OCI-M2 (cell line): Measurements from ENCODE around the gene CMAS.
"Not testable (repeated sequence)": the region's sequence is repeated elsewhere in the genome, so short reads cannot be mapped to it uniquely, and the experiment has no call there.

Experiments used
- DNase-seq: peaks from one replicate; lab custom pipeline; 2025; ENCODE audit not compliant: unreplicated experiment; lab: John Stamatoyannopoulos, UW

CMAS gene

DNA sequence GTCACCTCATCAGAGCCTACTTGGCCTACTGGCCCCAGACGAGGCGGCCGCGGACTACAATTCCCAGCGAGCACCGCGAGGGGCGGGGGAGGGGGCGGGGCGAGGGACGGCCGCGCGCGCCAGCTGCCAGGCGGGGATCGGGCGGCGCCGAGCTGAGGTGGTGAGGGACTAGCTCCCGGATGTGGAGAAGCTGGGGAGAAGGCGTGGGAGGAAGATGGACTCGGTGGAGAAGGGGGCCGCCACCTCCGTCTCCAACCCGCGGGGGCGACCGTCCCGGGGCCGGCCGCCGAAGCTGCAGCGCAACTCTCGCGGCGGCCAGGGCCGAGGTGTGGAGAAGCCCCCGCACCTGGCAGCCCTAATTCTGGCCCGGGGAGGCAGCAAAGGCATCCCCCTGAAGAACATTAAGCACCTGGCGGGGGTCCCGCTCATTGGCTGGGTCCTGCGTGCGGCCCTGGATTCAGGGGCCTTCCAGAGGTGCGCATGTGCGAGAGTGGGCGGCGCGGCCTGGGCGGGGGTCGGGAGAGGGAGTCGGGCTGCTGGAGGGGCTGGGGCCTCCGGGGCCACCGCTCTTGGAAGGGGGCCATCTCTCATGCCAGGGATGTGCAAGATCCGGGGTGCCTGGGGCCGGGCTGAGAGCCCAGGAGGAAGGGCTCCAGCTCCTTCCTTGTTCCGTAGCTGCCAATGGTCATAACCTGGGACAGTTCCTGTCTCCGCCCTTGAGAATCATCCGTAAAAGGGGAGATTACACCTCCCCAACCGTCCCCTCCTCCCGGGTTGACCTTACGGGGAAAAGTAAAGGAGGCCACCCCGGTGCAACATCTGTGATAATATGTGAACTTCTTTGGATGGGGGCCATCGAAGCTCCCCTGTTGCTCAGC is at the start of gene CMAS:
Gene CMAS, plus strand, starts transcription at position 129 of the 878 bp plus-strand sequence. Its CDS starts 86 bp downstream, at position 215.
- no peak for DNase-seq

DNA sequence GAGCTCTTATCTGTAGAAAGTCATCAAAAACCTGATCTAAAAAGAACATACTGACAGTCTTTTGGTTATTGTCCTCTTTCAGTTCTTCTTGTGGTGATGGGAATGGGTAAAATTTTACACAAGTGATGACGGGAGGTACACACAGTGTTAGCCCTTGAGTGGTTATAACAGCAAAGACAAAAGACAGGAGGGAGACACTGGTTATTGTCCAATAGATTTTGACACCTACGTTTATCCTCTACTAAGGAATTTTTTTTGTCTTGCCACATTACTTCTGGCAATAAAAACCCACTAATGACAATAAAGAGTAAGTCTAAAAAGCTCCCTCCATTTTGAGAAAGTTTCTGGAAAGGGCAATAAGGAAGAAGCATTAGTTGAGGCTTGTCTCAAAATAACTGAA is 47.7 kb upstream of the CMAS start:
- no peak for DNase-seq

DNA sequence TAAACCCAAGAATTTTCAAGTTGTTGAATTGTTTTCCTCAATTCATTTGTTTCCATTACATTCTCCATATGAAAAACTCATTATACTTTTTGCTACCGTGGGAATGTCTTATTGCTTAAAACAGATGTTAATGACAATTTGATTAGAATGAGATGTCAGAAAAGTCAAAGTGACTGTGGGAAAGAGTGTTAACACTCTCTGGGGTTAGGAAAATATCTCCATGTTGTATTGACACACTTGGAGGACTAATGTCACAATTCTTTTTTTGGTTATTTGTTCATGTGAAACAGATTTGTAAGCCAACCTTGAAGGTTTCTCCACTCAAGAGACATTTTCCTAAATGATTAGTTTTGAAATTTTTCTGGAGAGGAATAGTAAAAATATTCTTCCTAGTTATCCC is 47.2 kb upstream of the CMAS start:
- no peak for DNase-seq

DNA sequence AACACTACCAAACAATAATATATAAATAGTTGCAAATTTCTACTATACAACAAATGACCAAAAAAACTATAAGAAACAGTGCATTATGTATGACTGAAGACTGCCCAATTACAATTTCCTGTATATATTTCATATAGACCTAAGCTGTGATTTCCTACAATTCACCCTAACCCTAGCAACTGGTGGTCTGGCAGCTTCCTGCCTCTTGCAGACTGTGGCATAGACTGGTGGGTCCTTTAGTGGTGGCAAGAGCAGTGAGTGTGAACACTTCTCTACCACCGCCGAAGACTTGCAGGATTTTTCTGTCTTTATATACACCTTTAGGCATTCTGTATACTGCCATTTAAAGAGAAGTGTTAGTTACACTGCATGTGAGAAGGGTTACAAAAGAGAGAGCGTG is 43.6 kb upstream of the CMAS start:
- no peak for DNase-seq

DNA sequence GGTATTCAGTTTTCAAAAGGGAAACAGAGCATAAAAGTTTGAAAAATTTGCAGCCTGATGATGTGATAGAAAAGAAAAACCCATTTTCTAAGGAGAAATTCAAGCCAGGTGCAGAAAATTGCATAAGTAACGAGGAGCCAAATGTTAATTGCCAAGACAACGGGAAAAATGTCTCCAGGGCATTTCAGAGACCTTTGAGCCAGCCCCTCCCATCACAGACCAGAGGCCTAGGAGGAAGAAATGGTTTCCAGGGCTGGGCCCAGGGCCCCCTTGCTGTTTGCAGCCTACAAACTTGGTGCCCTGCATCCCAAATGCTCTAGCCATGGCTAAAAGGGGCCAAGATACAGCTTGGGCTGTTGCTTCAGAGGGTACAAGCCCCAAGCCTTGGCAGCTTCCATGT is 38.2 kb upstream of the CMAS start:
- DNase-seq: not testable (repeated sequence)

DNA sequence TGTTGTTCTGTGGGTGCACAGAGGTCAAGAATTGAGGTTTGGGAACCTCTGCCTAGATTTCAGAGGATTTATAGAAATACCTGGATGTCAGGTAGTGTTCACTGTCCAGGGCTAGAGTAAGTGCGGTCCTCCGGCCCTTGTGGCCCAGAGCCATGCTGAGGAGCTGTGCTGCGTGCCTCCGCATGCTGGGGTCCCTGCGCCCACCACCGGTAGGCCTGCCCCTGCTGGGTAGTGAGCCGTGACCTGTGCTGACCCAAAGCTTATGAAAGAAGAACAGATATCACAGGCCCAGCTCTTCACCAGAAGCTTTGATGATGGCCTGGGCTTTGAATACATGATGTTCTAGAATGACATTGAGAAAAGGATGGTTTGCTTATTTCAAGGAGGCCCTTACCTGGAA is 37.8 kb upstream of the CMAS start:
- DNase-seq: no peak

DNA sequence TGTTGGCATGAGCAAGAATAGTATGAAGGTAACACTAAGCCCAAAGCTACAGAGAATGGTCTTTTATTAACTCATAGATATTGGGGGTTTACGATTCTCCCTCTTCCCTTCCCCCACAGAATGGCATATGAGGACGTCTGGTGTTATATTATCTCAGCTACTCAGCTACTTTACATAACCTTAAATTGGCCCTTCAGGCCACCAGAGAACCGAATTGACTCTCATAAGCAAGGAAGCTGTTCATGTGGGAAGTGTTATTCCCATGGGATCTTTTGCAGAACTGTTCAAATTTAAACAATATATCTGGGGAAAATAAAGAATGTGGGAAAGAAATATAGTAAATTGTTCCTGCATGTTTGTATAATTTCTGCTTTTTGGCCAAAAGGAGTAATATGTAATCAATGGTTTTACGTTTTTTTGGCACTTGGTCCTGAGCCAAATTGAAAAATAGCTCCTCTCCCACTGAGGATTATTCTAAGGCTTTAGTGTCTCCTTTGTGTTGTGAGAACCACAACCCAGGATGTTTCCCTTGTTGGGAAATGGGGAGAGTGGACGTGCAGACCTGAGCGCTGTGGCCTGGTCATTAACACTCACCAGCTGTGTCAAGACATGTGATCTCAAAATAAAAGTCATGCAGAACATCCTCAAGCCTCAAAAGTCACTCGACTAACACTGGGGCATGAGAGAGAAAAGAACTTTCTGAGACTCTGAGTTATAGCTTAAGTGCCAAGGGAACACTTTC is 31.8 kb upstream of the CMAS start:
- DNase-seq: no peak

DNA sequence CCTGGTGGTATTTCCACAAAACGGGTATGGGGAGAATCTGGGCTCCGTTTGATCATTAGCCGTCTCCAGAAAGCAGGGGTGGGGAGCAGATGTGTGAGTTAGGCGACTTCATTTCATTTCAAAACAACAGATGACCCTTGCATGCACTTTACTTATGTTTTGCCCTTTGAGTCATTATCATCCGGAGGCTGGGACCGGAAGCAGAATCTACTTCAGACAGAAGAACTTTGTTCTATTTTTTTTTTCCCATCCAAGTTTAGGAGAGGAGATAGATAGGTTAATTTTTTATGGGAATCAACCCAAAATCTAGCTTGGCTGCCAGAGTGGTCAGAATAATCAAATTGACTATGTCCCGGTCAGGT is 31.3 kb upstream of the CMAS start:
- DNase-seq: no peak

DNA sequence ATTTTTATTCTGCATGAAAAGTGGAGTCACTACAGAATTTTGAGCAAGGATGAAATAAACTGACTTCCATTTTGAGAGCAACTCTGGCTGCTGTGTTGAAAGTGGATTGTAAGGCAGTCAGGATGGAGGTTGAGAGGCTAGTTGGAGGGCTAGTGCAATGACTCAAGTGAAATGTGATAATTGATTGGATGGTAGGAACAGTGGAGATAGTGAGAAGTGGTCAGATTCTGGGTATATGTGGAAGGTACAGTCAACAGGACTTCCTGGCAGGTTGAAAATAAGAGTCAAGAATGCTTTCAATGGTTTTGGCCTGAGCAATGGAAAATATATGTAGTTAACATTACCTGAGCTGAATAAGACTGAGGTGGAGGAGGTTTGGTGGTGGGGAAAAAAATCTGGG is 29.0 kb upstream of the CMAS start:
- no peak for DNase-seq

DNA sequence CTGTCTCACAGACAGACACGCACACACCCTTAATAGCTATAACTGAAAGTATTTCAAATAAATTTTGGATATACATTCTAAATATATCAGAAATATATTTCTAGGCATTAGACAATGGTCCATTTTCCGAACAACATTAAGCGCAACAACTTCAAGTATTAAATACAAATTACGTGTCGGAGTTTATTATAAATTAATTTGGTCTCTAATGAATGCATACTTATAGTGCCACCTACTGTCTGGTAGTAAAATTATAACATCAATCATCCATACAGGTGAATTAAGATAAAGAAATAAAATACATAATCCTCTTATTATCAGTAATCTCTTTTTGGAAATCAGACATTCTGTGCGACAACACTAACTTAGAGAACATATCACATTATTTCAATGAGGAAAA is 27.2 kb upstream of the CMAS start:
- no peak for DNase-seq

DNA sequence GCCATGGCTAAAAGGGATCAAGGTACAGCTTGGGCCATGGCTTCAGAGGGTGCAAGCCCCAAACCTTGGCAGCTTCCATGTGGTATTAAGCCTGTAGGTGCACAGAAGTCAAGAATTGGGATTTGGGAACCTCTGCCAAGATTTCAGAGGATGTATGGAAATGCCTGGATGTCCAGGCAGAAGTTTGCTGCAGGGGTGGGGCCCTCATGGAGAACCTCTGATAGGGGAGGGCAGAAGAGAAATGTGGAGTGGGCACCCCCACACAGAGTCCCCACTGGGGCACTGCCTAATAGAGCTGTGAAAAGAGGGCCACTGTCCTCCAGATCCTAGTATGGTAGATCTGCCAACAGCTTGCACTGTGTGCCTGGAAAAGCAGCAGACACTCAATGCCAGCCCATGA is 22.5 kb upstream of the CMAS start:
- not testable (repeated sequence) for DNase-seq

DNA sequence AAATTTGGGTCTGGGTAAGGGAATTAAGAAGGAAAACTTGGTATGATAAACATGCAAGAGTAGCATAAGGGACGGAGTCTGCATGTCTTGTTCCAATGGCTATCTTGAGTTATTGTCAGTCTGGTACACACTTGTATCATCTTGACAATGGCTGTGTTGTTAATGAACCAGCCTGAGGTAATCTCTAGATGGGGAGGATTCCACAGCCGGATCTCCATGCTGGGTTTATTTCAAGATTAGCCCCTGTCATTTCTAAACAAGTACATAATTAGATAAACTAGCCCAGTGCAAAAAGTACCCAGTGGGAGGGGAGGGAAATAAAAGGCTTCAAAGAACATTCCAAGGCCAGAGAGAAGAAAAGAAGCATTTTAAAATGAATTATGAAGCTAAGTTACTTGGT is 16.5 kb upstream of the CMAS start:
- no peak for DNase-seq

DNA sequence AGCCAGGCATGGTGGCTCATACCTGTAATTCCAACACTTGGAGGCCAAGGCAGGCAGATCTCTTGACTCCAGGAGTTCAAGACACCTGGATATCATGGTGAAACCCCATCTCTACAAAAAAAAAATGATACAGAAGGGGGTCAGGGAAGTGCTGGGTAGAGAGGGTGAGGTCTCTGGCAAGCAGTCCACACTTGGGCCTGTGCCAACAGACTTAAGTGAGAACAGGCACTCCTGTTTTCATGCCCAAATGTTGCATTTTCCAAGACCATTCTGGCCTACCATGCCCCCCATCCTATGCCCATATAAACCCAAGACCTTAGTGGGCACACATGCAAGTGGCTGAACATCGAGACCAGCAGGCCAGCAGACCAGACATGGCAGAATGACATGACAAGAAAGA is 16.0 kb upstream of the CMAS start:
- no peak for DNase-seq

DNA sequence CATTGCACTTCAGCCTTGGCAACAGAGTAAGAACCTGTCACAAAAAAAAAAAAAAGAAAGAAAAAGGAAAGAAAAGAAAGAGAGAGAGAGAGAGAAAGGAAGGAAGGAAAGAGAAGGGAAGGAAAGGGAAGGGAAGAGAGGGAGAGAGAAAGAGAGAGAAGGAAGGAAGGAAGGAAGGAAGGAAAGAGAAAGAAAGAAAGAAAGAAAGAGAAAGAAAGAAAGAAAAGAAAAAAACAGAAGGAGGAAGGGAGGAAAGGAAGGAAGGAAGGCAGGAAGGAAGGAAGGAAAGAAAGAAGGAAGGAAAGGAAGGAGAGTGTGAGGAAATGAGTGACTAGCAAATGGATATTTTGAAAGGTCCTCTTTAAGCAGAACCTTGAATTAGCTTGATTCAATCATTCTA is 13.3 kb upstream of the CMAS start:
- no peak for DNase-seq

DNA sequence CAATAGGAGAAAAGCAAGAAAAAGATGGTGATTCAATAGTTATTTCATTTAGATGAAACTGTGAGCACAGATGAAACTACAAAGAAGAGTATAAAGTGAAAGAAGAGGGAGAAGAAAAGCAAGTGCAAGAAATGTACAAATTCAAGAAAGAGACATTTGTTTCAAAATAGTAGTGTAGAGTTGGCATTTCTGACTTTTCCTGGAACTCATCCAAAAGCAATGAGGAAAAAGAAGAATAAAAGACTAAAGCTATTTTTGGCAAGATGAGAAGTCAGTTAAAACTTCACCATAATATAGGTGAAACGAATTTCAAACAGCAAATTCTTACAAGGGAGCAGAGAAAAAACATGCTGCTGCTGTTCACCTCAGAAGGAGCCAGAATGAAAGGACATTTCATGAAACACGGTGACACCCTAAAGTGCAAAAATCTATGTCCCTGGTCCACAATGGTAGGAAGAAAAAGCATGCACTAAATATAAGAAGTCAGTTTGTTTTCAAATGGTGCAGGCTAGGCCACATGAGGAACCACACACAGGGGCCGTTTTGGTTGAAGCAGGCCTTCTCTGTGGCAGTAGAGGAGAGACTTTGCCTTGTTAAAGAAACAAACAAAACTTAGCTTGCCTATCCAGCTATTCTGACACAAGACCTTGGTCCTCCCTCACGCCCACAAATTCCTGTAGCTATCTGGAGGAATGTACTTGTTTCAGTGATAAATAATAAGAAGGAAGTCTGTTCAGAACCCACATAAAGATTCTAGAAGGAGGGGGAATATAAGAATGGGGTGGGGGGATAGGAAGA is 11.1 kb upstream of the CMAS start:
- DNase-seq: no peak

DNA sequence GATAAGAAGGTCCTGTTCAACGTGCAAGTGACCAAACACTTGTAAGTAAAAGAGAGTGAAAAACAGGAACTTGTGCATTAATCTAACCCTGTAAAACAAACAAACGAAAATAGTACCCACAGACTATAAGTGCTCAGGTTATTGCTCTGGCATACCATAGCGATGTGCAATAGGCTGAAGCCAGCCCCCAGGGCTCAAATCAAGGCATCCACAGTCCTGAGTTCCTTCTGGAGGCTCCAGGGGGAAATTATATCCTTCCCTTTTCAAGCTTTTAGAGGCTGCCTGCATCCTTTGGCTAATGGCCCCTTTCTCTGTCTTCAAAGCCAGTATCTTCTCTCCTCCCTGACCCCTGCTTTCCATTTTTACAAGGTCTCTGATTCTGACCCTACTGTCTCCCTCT is 8.1 kb upstream of the CMAS start:
- DNase-seq: no peak

DNA sequence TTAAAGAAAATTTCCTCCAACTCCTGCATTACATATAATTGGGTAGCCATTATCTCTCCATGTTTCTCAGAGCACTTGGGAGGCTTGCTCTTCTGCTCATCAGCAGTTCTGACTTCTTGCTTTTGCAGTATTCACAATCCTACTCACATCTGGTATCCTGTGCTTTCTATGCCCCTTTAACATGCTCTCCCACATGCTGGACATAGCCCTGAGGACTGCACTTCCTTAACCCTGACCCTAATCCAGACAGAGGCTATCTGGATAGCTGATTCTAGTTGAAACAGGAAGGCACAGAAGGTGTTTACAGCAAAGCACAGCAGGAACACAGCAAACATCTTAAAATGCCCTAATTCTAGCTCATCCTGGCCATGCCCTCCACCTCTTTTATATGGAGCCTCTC is 7.3 kb upstream of the CMAS start:
- DNase-seq: no peak

DNA sequence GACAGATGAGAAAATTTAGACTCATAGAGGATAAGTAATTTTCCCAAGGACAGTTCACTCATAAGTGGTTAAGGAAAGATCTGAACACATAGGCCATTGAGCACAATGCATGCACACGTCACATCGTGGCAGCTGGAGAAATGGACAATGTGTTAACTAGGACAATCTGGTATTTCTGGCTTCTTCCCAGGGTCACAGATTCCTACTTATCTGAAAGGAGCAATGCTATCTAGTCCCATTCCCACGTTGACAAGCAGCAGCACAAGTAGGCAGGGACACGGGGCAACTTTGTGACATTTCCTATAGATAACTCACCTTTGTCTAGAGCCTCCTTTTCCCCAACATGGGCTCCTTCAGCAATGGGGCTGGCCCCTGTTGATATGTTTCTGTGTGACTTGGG is 6.7 kb upstream of the CMAS start:
- DNase-seq: no peak

DNA sequence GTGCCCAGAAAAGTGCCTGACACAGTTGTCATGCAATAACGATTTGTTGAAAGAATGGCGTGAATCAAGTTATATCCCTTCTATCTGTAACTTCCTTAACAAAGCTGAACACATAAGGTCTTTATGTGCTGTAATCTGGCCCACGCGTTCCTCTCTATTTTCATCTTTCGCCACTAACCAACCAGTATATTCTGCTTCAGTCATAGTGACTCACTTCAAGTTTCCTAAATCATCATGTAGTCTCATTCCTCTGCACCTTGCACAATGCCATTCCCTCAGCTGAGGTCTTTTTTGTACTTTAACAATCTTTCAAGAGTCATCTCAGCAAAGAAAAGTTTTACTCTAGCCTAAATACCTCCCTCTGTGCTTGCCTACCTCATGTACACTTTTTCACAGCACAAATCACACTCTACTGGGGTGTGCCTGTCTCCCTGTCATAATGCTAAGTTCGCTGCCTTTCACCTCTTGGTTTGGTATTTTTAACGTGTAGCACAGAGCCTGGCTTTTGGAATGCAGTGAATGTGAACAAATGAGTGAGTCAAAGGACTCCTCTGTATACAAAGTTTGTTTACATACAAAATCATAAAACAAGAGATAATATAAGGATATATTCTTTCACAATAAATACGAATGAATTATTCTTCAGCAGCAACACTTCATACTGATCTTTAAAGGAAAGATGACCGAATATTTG is 2.9 kb upstream of the CMAS start:
- no peak for DNase-seq

DNA sequence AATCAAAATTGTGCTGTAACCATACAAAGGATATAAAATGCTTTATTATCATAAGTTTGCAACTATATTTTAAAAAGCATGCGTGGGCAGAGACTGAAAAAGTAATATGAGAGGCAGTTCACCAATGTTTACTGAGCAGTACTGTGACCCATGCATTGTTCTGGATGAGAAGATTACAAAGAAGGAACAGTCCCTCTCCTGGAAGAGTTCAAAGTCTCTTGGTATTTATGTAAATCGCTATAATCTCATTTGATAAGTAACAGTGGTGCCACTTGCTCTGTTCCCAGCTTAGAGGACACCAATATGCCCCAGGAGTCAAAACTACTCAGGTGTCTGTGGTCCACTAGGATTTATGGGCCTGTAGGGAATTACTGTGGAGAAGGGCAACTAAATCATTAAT is 2.1 kb upstream of the CMAS start:
- no peak for DNase-seq

DNA sequence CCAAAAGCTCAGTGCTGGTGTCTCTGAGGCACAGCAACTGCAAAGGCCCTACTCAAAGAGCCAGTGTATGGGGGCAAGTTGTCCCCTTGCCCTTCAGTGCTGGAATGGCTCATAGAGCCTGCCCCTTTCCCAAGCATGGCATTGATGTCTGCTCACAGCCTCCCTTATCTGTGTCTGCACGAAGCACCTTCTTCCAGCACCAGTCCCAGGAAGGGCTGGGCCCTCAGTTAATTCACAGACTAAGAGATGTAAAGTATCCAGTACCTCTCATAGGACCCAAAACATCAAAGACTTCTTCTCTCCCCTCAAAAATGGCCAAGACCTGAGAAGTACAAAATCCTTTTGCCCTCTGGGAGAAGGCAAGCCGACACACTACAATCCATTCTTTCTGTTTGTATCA is 1.6 kb upstream of the CMAS start:
- DNase-seq: no peak
